NCI-H1105 treated with DMSO at 0.1 percent for 48 hours (cell line): Measurements from ENCODE around the gene DCDC1.
"Not testable (repeated sequence)": the region's sequence is repeated elsewhere in the genome, so short reads cannot be mapped to it uniquely, and the experiment has no call there.

Experiments used
- DNase-seq: peaks from one replicate; lab custom pipeline; 2025; lab: John Stamatoyannopoulos, UW

Gene DCDC1

DNA sequence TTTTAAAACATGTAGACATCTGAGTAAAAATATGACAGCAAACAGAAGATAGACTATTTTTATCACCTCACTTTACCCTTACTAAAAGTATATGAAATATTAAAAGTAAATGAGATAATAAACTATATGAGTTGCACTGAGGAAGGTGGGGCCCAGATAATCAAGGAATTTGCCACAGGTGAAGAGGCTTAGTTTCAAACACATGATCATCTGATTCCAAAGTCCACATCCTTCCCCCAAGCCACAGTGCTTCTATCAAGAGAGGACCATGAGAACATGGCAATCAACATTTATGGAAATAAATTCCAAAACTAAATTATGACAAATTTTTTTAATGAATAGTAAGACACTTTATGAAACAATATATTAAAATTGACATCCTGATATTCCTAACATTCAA, 384.0 kb downstream of the DCDC1 start:
- no peak for DNase-seq

DNA sequence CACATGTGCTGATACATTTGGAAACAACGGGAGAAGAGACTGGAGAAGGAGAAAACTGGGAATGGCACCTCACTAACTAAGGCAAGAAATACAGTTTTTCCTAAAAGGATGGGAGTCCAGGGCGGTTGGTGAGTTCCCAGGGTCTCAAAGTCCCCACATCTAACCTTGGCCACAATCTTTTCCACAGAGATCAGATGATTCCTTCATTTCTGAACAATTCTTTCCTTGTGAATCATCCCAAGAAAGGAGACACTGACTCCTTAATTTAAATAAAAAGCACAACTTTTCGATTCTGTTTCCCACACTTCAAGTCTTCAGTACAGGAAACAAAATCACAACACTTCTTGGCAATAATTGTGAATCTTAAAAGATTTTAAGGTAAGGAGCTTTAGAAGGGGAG, 384.7 kb downstream of the DCDC1 start:
- no peak for DNase-seq

DNA sequence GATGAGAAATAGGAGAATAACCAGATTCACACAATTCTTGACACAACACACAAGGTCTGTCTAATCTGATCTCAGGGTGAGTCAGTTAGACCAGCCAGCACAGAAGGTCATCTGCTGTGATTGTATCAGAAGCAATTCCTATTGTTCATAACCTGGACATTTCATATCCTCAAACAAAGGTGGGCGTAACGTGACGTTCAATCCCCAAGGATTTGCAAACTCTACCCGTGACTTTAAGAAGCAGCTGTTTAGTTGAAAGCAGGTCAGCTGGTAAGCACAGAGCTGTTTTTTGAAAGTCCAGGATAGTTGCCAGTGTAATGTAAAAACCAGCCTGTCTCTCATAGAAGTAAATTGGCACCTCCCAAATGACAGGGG, 385.1 kb downstream of the DCDC1 start:
- DNase-seq = no peak

DNA sequence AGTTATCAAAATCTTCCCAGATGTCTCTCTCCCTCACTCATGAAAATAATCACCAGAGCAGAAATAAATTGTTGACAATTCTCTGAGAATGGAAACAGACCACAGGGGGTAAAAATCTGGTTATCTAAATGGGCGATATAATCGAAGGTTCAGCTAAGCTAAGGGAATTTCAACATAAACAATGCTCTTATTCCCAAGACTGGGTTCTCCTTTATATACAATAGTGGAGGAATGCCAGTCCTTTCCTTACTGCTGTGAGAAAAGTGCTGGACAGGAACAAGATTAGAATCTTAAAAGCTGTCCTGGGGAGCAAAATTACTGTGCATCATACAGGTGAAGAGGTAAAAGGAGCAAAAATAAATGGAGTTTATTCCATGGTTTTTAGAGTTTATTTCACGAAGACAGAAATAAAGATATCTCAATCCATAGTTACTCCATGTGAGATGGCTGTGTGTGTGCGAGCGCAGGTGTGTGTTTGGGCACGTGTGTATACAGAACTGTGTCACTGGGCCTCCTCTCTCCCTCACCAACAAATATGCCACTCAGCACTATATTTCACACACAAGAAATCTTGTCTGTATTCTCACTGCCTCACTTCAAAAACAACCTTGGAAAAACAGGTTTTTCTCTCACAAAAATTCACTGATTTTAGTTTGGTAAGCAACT, 385.6 kb downstream of the DCDC1 start:
- DNase-seq = no peak

DNA sequence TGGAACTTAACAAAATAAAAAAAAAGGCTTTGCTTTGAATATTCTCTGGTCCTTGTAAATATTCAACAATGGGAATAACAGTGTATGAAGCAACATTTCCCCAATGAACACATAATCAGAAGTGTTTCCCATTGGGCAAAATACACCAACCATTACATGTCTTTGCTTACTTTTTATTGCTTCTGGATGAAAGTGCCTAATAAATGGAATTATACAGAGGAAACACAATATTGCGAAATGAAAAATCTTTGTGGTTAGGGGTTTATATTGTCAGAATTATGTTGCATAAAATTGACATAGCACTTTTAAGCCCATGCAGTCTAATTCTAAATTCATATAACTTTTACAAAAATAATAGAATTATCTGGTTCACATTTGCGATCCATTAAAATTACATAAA, 386.4 kb downstream of the DCDC1 start:
- DNase-seq = no peak

DNA sequence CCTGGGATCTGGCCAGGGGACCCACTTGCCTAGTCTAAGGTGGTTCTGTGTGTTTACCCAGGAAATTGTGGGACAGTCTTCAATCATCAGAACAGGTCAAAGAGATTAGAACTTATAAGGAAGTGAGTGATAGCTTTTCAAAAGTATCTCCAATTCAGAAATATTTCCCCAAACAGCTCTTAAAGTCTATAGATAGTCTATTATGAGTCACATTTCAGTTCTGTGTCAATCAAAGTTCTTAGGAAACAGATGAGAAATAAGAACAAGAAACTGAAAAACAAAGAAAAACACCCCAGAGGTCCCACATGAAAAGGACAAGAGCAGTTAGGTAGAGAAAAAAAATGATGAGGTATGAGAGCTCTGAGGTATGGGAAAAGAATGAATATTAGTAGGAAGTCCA, 402.0 kb downstream of the DCDC1 start:
- DNase-seq = no peak

DNA sequence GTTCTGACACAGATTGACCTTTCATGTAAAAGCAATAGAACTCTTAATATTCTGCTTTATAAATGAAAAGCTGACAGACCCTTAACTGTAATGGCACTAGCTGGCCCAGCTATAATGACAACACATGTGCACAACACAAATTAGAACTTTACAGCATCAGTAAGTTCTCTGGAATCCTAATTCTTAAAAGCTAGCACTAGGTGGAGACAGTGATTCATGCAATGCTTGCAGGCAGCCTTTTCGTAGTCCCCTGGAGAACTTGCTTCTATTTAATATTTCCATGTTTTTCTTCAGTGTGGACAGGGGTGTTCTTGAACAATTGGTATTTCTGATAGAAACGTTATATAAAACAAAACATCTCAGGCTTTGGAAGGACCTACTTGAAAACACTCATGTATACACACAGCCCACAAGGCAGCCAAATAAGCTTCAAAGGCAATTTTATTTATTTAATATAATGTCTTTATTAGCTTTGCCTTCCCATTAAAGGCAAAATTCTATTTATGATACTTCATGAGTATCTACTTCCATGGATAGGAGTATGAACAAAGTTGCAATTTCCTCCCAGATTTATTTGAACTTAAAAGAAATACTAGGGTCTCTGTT, 409.0 kb downstream of the DCDC1 start:
- DNase-seq = peak; percentile 79

DNA sequence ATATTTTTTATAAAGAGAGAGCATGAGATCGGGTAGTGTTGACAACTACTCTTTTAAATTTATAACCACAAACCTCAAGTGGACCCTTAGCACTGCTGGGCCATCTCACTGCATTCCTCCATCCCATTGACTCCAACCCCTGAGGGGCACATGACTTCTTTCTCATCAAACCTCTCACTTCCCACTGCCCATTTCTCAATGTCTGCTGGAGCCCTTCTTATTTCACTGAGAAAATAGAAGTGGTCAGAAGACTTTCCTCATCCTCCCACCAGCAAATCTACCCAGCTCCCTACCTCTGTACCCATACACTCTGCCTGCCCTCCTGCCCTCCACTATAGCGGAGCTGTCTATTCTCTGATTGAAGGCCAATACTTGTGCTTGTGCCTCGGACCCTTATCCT, 412.8 kb downstream of the DCDC1 start:
- no peak for DNase-seq

DNA sequence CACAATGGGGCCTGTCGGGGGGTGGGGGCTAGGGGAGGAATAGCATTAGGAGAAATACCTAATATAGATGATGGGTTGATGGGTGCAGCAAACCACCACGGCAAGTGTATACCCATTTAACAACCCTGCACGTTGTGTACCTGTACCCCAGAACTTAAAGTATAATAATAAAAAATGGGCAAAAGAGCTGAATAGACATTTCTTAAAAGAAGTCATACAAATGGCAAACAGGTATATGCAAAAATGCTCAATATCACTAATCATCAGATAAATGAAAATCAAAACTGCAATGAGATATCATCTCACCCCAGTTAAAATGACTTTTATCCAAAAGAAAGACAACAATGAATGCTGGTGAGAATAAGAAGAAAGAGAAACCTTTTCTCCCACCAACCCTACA, 419.7 kb downstream of the DCDC1 start:
- no peak for DNase-seq

DNA sequence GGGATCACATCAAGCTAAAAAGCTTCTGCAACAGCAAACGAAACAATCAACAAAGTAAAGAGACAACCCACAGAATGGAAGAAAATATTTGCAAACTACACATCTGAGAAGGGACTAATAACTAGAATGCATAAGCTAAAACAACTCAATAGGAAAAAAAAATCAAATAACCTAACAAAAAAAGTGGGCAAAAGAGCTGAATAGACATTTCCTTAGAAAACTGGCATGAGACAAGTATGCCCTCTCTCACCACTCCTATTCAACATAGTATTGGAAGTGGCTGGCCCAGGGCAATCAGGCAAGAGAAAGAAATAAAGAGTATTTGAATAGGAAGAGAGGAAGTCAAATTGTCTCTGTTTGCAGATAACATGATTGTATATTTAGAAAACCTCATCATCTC, 421.8 kb downstream of the DCDC1 start:
- not testable (repeated sequence) for DNase-seq

DNA sequence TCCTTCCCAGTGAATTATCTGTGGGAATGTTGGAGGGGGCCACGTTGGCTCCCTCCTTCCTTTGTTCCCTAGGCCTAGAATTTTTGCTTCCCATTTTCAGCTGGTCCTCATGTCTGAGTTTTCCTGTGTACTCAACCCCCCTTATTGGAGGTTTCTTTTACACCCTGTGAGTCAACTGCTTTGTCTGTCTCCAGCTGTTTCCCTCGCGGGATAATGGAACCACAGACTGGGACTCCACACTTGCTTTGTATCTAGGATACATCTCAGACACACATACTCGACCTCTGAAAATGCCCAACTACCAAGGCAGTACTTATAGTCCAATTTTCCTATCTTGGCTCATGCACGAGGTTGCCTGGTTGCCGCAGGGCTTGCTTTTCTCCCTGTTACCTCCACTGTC, 430.7 kb downstream of the DCDC1 start:
- no peak for DNase-seq

DNA sequence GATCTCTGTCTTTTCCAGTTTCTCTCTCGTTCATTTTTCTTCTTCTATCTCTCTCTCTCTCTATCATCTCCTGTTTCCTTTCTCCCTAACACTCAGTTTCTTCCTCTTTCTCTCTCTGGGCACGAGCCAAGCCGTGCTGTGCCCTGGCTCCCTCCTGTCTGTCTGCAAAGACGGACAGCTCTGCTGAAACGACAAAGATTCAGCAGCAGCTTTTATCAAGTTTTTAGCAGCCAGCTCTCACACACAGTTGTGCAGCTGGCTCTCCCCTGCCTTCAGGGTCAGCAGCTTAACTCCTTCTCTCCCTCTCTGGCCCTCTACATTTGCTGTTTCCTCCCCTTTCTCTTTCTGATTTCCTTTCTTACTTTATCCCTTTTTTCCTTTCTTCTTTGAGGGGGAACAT, 431.4 kb downstream of the DCDC1 start:
- no peak for DNase-seq

DNA sequence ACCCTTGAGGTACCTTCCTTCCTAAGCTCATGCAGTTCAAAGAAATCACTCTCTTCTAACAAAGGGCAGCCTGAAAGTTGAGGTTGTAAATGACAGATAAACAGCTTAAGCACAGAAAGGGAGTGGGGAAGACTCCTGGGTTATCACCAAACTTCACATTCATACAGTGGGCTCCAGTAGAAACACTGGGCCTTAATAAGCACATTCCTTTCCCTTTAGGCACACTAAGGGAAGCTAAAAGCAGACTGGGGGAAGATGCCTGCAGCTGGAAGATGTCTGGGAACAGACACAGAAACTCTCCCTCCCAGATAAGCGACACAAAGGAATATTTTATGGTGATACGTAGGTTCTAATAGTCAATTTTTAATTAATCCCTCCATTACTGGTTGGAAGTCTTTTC, 433.0 kb downstream of the DCDC1 start:
- no peak for DNase-seq

DNA sequence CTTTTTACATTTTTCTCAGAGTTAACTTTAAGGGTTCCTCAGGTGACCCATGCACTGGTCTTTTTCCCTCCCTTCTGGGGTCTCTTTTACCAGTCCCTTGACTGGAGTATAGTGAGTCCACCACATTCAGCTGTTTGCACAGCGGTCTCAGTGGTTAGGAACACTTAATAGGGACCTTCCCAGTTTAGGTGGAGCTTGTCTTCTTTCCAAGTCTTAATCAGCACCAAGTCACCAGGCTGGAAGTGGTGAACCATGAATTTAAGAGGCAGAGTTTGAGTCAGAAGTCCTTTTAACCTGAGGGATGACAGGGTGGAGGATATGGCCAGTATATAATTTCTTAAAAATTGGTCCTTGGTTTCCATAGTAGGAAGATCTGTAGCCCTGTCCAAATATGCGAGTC, 433.7 kb downstream of the DCDC1 start:
- DNase-seq = no peak

DNA sequence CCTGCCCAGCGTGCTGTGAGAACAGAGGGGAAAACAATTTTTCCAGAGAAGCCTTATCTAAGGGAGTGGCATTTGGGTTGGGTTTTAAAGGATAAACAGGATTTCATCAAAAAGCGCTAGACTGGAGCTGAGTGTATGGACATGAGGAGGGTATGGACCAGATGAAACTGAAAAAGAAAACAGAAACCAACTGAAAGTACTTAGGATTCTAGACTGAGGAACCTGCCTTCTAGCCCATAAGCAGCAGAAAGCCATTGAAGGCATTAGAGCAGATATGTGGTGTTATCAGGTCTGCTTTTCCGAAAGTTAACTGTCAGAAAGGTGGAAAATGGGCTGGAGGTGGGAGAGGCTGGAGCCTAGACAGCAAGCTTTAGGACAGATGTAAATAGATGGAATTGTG, 443.4 kb downstream of the DCDC1 start:
- DNase-seq = no peak

DNA sequence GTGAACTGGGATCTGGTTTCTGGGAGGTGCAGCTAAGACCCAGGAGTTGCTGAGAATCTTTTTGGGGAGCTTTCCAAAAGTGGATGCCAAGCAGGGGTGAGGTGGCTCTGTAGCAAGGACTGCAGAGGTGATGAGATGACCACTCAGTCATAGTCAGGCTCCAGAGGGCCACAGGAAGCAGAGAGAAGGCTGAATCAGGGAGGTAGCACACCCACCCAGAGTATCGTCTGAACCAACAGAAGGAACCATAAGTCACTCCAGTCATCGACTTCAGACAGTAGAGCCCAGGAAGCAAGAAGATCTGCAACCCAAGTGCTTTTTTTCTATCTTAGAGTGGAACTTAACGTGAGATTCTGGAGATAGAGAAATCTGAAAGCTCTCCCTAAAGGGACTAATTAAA, 447.7 kb downstream of the DCDC1 start:
- DNase-seq = no peak

DNA sequence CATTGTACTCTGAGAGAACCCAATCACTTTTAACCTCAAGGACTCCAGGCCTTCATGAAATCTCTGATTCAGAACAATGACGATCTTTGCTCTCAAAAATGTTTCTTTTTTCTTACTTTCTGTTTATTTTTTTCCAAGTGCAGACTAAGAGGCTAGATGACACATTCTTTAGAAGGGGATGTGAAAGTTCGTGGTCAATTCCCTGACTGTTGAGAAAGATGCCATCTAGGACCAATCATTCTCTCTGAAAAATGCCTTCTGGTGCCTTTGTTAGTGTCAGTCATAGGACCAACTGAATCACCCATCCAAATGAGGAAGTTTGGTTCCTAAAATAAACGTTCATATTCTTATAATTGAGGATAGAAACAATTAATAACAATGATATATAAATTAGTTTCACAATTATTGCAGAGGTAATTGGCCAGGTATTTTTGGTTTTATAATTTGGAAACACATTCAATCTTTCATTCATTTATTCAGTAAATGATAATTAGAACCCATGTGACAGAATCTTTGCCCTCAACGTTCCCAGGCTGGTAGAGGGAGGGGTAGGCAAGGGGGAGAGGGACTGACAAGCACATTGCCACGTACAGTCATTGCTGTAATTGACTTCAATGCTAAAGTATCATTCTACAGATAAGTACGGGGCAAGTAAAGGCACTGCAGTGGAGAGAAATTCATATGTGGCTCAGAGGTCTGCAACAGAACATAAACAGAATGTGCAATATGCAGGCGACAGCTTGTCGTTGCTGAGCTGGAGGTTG, 450.0 kb downstream of the DCDC1 start:
- no peak for DNase-seq

DNA sequence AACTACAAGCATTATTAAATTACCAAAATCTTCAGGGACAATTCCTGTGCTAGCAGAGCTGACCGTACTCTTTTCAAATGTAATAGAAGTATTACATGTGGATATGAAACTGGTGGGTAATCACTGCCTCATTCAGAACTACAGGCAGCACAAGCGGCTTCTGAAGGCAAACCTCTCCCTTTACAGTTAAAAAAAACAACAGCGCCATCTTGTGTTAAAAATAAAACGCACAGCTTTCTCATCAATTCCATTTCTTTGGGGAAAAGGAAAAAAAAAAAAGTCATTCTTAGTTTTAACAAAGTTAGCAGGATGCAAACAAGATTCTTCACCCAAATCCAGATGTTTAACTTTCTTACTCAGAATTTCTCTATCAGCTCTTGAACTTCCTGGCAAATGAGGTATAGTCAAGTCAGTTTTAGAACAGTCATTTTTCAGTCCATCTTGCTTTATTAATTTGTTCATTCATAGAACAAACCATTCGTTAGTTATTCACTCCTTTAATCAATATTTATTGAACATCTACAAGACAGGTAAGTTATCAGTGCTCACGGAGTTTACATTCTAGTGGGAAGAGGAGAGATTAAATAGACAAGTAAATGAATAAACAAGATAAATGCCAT, 451.6 kb downstream of the DCDC1 start:
- peak; percentile 64 for DNase-seq

DNA sequence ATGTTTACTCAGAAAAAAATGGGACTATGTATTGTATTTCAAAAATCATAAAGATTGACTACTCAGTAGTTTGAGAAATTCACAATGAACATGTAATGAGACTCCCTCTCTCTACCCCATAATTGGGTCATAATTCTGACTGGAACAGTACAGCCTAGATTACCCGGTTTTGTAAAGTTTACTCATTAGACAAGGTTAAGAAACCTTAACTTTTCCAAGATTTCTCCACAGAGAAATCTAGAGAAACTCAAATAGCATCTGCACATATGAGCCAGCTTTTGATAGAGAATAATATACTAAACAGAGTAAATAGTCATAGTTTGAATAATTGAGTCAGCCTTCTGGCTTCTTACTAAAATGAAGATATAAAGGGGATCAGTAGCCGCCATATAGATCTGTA, 452.3 kb downstream of the DCDC1 start:
- no peak for DNase-seq

DNA sequence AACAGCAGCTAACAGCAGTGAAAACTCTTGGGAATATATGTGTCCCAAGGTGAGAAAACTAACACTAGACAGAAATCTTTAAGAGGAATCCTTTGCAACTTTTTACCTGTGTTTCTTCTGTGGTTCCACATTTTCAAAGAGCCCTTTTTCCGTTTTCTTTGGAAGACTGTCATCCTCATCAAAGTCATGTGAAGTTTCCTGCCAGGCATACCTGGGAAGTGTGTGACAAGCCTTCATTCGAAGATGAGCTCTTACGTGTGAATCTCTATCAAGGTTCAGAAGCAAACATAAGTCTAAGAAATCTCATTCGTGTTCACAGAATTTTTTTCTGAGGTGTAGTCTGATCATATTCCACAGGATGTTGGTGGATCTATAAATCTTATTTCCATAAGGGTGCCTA, 452.8 kb downstream of the DCDC1 start:
- no peak for DNase-seq

DNA sequence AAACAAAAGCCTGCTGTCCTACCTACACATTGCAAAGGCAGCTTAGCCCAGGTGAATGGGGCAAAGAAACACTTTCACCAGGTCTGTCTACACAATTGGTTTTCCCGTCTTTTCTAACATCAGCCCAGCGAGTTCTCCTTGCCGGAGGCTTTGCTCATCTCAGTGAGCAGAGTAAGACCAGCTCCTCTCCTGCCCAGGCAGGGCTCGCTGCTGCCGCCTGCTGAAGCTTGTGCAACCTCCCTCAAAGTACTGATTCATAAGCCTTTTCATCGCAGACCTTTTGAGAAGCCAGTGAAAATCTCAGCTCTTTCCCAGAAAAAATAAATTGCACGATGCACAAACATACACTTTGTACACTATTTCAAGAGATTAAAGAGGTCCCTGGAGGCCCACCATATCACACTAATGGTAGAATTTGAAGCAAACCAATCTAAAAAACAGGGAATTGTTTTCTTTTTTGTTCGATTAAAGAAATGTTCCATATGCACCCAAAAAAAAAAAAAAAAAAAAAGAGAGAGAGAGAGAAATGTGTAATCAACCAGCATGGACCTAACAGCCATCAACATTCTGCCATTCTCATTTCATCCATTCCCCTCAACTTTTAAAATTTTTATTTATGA, 455.3 kb downstream of the DCDC1 start:
- peak; percentile 44 for DNase-seq

DNA sequence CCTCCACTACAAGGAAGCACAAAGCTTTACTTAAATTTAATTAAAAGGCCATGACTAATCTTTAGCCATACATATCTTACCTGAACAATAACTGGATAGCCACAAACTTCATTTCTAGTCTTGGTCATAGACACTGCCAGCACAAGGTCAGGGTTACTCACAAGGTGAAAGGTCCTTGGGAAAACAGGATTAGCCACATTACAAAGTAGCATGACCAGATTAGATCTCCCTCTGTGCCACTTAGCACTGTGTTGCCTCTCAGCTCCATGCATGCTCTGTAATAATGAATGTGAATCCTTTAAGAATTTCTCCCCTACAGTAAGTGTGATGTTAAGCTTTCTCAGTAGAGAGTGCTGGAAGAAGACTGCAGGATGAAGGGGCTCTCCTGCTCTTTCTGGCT, 458.3 kb downstream of the DCDC1 start:
- no peak for DNase-seq

DNA sequence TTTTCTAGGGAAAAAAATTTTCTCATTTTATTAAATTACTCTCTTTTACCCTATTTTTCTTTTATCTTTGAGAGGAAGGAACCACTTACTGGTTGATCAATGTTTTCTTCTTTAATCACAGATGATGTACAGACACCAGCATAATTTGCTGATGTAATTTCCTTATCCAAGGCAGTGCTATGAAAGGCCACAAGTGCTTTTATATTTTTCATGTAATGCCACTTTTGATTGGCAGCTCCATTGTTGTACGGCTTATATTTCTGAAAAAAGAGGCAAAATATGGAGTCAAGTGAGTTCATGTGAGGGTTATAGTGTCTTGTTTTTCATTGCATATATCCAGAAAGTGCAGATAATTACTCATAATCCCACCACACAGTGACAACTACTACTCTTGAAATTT, 460.7 kb downstream of the DCDC1 start:
- DNase-seq = no peak
